HepG2 (cell line): Measurements from ENCODE around the gene CD79A. TPM values are rescaled to one million over a fixed set of nuclear protein-coding genes. Genes with fewer than 3 reads are reported as not detected.

Experiments
- HNRNPL ChIP-seq: fragments of 200-400 bp; formaldehyde crosslinking; IDR thresholded peaks from 2 replicates; pipeline ENCODE4 v1.6.1; 2017; ENCODE audit warnings: mild to moderate bottlenecking, low read depth, low read length
- HOXA9 ChIP-seq: sonication (generic); formaldehyde crosslinking; IDR thresholded peaks from 2 replicates; pipeline ENCODE4 v1.8.1; 2022; ENCODE audit warnings: missing genetic modification reagents, mild to moderate bottlenecking, moderate library complexity, borderline replicate concordance
- NCOA1 ChIP-seq: sonication (generic); formaldehyde crosslinking; IDR thresholded peaks from 2 replicates; pipeline ENCODE4 v1.9.0; 2021; ENCODE audit warnings: missing genetic modification reagents
- NCOR1 ChIP-seq: fragments of 200-600 bp; sonication (generic); IDR thresholded peaks from 2 replicates; pipeline ENCODE4 v1.7.0; 2017; ENCODE audit warnings: antibody characterized with exemption, low read length, borderline replicate concordance
- NFKB2 ChIP-seq: sonication (generic); formaldehyde crosslinking; IDR thresholded peaks from 2 replicates; pipeline ENCODE4 v1.4.0; 2020; ENCODE audit warnings: missing genetic modification reagents, borderline replicate concordance
- NR2F1 ChIP-seq, 2 experiments: fragments of 450-650 bp in 1 of 2; formaldehyde crosslinking in 1 of 2; IDR thresholded peaks; 2 replicates each; pipeline versions ENCODE4 v1.5.0 to v1.6.1; 2016 to 2020; ENCODE audit warnings: mild to moderate bottlenecking in 1 of 2, missing compliant biosample characterization in 1 of 2, missing genetic modification reagents in 1 of 2, moderate library complexity in 1 of 2
- RXRA ChIP-seq: sonication (generic); formaldehyde crosslinking; IDR thresholded peaks from 2 replicates; pipeline ENCODE4 v1.5.1; 2020; ENCODE audit warnings: missing genetic modification reagents
- SMAD1 ChIP-seq: sonication (generic); formaldehyde crosslinking; IDR thresholded peaks from 2 replicates; pipeline ENCODE4 v1.4.0; 2020; ENCODE audit warnings: missing genetic modification reagents, low read depth, mild to moderate bottlenecking, borderline replicate concordance
- ZBTB21 ChIP-seq: sonication (generic); formaldehyde crosslinking; IDR thresholded peaks from 2 replicates; pipeline ENCODE4 v1.4.0; 2020; ENCODE audit warnings: missing genetic modification reagents
- ZNF124 ChIP-seq: sonication (generic); formaldehyde crosslinking; IDR thresholded peaks from 2 replicates; pipeline ENCODE4 v1.4.0; 2020; ENCODE audit warnings: missing genetic modification reagents
- ZNF543 ChIP-seq: sonication (generic); formaldehyde crosslinking; IDR thresholded peaks from 2 replicates; pipeline ENCODE4 v1.4.0; 2020; ENCODE audit warnings: mild to moderate bottlenecking, missing genetic modification reagents
- polyA plus RNA-seq, 8 experiments: library from polyadenylated mRNA; depleted of rRNA in 3 of 8; stranded (reverse) in 7 of 8; unstranded in 1 of 8; fragments of >200 nt; fragmentation: Illumina TruSeq in 4 of 8; extraction: Trizol in 4 of 8; gene quantifications; 2 replicates each; pipeline versions ENCODE4 v1.2.1 to v1.2.3, GENCODE V29; 2011 to 2016; ENCODE audit warnings: low read depth in 4 of 8, missing spikeins in 1 of 8, mixed read lengths in 1 of 8; ENCODE audit not compliant: insufficient read depth in 1 of 8
- total RNA-seq, 5 experiments: library from RNA; depleted of rRNA; stranded (reverse); fragments of >200 nt; fragmentation: Illumina TruSeq; extraction: Trizol; gene quantifications; 2 replicates each; pipeline ENCODE4 v1.2.3, GENCODE V29; 2016; ENCODE audit warnings: low read depth in 1 of 5
- TF ChIP-seq, protein P1 (sequence below): sonication (generic); formaldehyde crosslinking; IDR thresholded peaks from 2 replicates; pipeline ENCODE4 v1.9.0; 2021; ENCODE audit warnings: missing genetic modification reagents, borderline replicate concordance
- TF ChIP-seq, protein P2 (sequence below): IDR thresholded peaks from 2 replicates; pipeline ENCODE4 v1.6.1; 2018; ENCODE audit warnings: missing genetic modification reagents
- TF ChIP-seq, protein P3 (sequence below): IDR thresholded peaks from 2 replicates; pipeline ENCODE4 v1.4.0; 2020; ENCODE audit warnings: mild to moderate bottlenecking, missing genetic modification reagents
- TF ChIP-seq, protein P4 (sequence below): sonication (generic); formaldehyde crosslinking; IDR thresholded peaks from 2 replicates; pipeline ENCODE4 v1.4.0; 2020; ENCODE audit warnings: missing genetic modification reagents, borderline replicate concordance

CD79A gene
- total and polyA plus RNA-seq, 2 of the 13 experiments (the other 11 are each of a cell fraction or from before 2014, with no cell fraction given) = 0.24 to 0.33 TPM

GRCh38 chr19:41883821-41884733 is 7.0 kb downstream of the CD79A start (continued):
- TF ChIP-seq, protein P1, sequence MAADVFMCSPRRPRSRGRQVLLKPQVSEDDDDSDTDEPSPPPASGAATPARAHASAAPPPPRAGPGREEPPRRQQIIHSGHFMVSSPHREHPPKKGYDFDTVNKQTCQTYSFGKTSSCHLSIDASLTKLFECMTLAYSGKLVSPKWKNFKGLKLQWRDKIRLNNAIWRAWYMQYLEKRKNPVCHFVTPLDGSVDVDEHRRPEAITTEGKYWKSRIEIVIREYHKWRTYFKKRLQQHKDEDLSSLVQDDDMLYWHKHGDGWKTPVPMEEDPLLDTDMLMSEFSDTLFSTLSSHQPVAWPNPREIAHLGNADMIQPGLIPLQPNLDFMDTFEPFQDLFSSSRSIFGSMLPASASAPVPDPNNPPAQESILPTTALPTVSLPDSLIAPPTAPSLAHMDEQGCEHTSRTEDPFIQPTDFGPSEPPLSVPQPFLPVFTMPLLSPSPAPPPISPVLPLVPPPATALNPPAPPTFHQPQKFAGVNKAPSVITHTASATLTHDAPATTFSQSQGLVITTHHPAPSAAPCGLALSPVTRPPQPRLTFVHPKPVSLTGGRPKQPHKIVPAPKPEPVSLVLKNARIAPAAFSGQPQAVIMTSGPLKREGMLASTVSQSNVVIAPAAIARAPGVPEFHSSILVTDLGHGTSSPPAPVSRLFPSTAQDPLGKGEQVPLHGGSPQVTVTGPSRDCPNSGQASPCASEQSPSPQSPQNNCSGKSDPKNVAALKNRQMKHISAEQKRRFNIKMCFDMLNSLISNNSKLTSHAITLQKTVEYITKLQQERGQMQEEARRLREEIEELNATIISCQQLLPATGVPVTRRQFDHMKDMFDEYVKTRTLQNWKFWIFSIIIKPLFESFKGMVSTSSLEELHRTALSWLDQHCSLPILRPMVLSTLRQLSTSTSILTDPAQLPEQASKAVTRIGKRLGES = no peak
- TF ChIP-seq SMAD1 (CRISPR knock-in tag) = no peak
- TF ChIP-seq, protein P2, sequence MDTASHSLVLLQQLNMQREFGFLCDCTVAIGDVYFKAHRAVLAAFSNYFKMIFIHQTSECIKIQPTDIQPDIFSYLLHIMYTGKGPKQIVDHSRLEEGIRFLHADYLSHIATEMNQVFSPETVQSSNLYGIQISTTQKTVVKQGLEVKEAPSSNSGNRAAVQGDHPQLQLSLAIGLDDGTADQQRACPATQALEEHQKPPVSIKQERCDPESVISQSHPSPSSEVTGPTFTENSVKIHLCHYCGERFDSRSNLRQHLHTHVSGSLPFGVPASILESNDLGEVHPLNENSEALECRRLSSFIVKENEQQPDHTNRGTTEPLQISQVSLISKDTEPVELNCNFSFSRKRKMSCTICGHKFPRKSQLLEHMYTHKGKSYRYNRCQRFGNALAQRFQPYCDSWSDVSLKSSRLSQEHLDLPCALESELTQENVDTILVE (CRISPR knock-in tag) = peak; percentile 96
- TF ChIP-seq, protein P3, sequence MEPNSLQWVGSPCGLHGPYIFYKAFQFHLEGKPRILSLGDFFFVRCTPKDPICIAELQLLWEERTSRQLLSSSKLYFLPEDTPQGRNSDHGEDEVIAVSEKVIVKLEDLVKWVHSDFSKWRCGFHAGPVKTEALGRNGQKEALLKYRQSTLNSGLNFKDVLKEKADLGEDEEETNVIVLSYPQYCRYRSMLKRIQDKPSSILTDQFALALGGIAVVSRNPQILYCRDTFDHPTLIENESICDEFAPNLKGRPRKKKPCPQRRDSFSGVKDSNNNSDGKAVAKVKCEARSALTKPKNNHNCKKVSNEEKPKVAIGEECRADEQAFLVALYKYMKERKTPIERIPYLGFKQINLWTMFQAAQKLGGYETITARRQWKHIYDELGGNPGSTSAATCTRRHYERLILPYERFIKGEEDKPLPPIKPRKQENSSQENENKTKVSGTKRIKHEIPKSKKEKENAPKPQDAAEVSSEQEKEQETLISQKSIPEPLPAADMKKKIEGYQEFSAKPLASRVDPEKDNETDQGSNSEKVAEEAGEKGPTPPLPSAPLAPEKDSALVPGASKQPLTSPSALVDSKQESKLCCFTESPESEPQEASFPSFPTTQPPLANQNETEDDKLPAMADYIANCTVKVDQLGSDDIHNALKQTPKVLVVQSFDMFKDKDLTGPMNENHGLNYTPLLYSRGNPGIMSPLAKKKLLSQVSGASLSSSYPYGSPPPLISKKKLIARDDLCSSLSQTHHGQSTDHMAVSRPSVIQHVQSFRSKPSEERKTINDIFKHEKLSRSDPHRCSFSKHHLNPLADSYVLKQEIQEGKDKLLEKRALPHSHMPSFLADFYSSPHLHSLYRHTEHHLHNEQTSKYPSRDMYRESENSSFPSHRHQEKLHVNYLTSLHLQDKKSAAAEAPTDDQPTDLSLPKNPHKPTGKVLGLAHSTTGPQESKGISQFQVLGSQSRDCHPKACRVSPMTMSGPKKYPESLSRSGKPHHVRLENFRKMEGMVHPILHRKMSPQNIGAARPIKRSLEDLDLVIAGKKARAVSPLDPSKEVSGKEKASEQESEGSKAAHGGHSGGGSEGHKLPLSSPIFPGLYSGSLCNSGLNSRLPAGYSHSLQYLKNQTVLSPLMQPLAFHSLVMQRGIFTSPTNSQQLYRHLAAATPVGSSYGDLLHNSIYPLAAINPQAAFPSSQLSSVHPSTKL (CRISPR knock-in tag) = peak; percentile 64
- no peak; the same call in 1 of the 2 replicates for TF ChIP-seq ZNF124 (CRISPR knock-in tag)
- 0 out of 2 replicates have a peak, but pooled peaks have one; percentile 23 for TF ChIP-seq HOXA9 (CRISPR knock-in tag)
- TF ChIP-seq RXRA (CRISPR knock-in tag) = peak; percentile 71
- TF ChIP-seq, protein P4, sequence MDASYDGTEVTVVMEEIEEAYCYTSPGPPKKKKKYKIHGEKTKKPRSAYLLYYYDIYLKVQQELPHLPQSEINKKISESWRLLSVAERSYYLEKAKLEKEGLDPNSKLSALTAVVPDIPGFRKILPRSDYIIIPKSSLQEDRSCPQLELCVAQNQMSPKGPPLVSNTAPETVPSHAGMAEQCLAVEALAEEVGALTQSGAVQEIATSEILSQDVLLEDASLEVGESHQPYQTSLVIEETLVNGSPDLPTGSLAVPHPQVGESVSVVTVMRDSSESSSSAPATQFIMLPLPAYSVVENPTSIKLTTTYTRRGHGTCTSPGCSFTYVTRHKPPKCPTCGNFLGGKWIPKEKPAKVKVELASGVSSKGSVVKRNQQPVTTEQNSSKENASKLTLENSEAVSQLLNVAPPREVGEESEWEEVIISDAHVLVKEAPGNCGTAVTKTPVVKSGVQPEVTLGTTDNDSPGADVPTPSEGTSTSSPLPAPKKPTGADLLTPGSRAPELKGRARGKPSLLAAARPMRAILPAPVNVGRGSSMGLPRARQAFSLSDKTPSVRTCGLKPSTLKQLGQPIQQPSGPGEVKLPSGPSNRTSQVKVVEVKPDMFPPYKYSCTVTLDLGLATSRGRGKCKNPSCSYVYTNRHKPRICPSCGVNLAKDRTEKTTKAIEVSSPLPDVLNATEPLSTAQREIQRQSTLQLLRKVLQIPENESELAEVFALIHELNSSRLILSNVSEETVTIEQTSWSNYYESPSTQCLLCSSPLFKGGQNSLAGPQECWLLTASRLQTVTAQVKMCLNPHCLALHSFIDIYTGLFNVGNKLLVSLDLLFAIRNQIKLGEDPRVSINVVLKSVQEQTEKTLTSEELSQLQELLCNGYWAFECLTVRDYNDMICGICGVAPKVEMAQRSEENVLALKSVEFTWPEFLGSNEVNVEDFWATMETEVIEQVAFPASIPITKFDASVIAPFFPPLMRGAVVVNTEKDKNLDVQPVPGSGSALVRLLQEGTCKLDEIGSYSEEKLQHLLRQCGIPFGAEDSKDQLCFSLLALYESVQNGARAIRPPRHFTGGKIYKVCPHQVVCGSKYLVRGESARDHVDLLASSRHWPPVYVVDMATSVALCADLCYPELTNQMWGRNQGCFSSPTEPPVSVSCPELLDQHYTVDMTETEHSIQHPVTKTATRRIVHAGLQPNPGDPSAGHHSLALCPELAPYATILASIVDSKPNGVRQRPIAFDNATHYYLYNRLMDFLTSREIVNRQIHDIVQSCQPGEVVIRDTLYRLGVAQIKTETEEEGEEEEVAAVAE = peak; percentile 87; the same call in 1 of the 2 replicates
- peak; percentile 60; the same call in 1 of the 2 replicates for TF ChIP-seq NCOR1
- TF ChIP-seq NFKB2 (CRISPR knock-in tag) = peak; percentile 84; the same call in 1 of the 2 replicates
- TF ChIP-seq NR2F1 (CRISPR knock-in tag; IDR thresholded peaks at IDR 0.05) = no peak; a peak in 1 of 4 replicates
- TF ChIP-seq NCOA1 (CRISPR knock-in tag) = no peak
- no peak for TF ChIP-seq ZBTB21 (CRISPR knock-in tag)
- TF ChIP-seq HNRNPL = peak; percentile 56; the same call in 1 of the 2 replicates
- 0 out of 2 replicates have a peak, but pooled peaks have one; percentile 40 for TF ChIP-seq ZNF543
